Measurements from ENCODE around the gene SRGAP3.

SRGAP3 gene

DNA sequence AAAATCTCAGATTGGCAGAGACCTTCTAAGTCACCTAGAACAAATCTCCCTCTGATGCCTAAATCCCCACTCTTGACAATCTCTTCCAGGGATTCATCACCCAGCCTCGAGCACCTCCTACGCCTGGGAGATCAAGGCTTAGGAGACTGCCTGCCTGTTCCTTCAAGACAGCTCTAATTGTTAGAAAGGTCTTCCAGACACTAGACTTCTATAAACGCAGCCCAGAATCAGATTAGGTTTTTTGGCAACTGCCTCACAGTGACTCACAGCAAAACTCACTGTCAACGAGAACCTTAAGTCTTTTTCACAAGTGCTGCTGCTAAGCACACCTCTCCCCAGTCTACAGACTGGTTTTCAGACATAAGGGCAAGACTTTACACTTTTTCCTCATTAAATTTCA, 23.1 kb downstream of the SRGAP3 start:
- TF ChIP-seq CREB1 (IDR thresholded peaks at IDR 0.05; ENCODE audit: low read depth) (no peak), TEAD4 (IDR thresholded peaks at IDR 0.05) (no peak), TAF1 (IDR thresholded peaks at IDR 0.05; ENCODE audit: low read depth) (no peak), FOXM1 (IDR thresholded peaks at IDR 0.05; ENCODE audit: borderline replicate concordance, low read depth) (no peak), TCF12 (IDR thresholded peaks at IDR 0.05; ENCODE audit: low read depth) (no peak), RAD21 (IDR thresholded peaks at IDR 0.05; ENCODE audit: low read depth) (no peak), ZBTB7A (IDR thresholded peaks at IDR 0.05; ENCODE audit: low read depth) (no peak), EP300 (IDR thresholded peaks at IDR 0.05; ENCODE audit: borderline replicate concordance) (no peak), EGR1 (IDR thresholded peaks at IDR 0.05) (no peak), YY1 (IDR thresholded peaks at IDR 0.05; ENCODE audit: low read depth) (no peak), NFIC (IDR thresholded peaks at IDR 0.05) (no peak), CEBPB (IDR thresholded peaks at IDR 0.05) (no peak)
- TF ChIP-seq, protein P1, sequence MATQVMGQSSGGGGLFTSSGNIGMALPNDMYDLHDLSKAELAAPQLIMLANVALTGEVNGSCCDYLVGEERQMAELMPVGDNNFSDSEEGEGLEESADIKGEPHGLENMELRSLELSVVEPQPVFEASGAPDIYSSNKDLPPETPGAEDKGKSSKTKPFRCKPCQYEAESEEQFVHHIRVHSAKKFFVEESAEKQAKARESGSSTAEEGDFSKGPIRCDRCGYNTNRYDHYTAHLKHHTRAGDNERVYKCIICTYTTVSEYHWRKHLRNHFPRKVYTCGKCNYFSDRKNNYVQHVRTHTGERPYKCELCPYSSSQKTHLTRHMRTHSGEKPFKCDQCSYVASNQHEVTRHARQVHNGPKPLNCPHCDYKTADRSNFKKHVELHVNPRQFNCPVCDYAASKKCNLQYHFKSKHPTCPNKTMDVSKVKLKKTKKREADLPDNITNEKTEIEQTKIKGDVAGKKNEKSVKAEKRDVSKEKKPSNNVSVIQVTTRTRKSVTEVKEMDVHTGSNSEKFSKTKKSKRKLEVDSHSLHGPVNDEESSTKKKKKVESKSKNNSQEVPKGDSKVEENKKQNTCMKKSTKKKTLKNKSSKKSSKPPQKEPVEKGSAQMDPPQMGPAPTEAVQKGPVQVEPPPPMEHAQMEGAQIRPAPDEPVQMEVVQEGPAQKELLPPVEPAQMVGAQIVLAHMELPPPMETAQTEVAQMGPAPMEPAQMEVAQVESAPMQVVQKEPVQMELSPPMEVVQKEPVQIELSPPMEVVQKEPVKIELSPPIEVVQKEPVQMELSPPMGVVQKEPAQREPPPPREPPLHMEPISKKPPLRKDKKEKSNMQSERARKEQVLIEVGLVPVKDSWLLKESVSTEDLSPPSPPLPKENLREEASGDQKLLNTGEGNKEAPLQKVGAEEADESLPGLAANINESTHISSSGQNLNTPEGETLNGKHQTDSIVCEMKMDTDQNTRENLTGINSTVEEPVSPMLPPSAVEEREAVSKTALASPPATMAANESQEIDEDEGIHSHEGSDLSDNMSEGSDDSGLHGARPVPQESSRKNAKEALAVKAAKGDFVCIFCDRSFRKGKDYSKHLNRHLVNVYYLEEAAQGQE (IDR thresholded peaks at IDR 0.05; ENCODE audit: low read depth): no peak
- TF ChIP-seq, protein P2, sequence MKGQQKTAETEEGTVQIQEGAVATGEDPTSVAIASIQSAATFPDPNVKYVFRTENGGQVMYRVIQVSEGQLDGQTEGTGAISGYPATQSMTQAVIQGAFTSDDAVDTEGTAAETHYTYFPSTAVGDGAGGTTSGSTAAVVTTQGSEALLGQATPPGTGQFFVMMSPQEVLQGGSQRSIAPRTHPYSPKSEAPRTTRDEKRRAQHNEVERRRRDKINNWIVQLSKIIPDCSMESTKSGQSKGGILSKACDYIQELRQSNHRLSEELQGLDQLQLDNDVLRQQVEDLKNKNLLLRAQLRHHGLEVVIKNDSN (IDR thresholded peaks at IDR 0.05): no peak
- TF ChIP-seq, protein P3, sequence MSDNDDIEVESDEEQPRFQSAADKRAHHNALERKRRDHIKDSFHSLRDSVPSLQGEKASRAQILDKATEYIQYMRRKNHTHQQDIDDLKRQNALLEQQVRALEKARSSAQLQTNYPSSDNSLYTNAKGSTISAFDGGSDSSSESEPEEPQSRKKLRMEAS (IDR thresholded peaks at IDR 0.05): no peak

DNA sequence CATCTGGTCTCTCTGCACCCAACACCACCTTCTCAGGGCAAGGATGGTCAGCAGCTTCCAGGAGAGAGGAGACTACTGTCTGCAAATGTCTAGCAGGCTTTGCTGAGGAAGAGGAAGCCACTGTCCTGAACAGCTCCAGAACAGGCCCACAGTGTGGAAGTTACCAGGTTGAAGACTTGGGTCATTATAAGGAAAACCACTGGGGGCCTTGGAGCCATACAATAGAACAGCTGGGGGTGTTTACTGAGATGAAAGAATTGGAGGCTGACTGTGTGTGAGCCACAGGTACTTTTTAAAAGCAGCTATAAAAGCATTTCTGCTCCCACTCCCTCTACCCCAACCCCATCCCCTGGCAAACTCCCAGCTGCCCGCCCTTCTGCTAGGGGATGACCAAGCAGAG, 24.2 kb downstream of the SRGAP3 start:
- TF ChIP-seq NFIC (IDR thresholded peaks at IDR 0.05) (no peak), CEBPB (IDR thresholded peaks at IDR 0.05) (no peak), ZBTB7A (IDR thresholded peaks at IDR 0.05; ENCODE audit: low read depth) (no peak), EGR1 (IDR thresholded peaks at IDR 0.05) (no peak), RAD21 (IDR thresholded peaks at IDR 0.05; ENCODE audit: low read depth) (no peak), TCF12 (IDR thresholded peaks at IDR 0.05; ENCODE audit: low read depth) (no peak), TAF1 (IDR thresholded peaks at IDR 0.05; ENCODE audit: low read depth) (no peak)
- TF ChIP-seq, protein P2 (IDR thresholded peaks at IDR 0.05): no peak

DNA sequence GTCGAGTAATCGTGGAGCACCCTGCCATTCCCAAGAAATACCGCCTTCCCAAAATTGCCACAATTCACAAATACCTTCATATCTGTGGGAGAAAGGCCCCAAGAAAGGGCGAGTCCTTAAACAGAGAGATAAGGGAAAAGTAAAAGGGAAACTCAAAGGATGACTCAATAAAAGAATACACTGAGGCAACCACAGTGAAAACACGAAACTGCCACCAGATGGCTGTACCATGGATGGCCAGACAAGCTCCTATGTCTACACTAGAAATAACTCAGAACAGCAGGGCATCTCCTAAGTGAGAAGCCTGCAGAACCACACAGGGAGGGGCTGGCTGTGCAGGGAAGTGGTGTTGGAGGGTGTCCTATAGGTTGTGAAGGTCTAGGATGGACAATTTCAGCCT, 25.0 kb downstream of the SRGAP3 start:
- TF ChIP-seq, protein P1 (IDR thresholded peaks at IDR 0.05; ENCODE audit: low read depth): no peak
- TF ChIP-seq, protein P3 (IDR thresholded peaks at IDR 0.05): no peak
- TF ChIP-seq NFIC (IDR thresholded peaks at IDR 0.05): no peak
- no peak for TF ChIP-seq EP300 (IDR thresholded peaks at IDR 0.05; ENCODE audit: borderline replicate concordance)
- no peak for TF ChIP-seq CEBPB (IDR thresholded peaks at IDR 0.05)
- TF ChIP-seq YY1 (IDR thresholded peaks at IDR 0.05; ENCODE audit: low read depth): no peak

DNA sequence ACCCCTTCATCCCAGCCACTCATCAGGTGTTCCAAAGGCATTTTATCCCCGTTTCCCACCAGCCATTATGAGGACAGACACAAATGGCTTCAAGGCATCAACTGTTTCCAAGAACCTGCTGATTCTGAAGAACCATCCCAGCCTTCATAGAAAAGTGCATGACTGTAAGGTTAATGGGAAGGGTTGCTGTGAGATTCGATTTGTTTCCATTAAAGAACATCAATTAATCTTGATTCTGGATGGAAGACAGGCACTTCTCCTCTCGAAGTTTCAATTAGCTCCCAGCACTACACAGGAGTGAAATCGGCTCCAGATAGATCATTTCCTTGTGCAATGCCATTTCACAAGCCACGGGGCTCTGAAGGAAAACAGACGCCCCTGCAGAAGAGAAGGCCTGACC, 25.8 kb downstream of the SRGAP3 start:
- TF ChIP-seq, protein P1 (IDR thresholded peaks at IDR 0.05; ENCODE audit: low read depth): no peak
- TF ChIP-seq TEAD4 (IDR thresholded peaks at IDR 0.05) (no peak), EP300 (IDR thresholded peaks at IDR 0.05; ENCODE audit: borderline replicate concordance) (no peak), TCF12 (IDR thresholded peaks at IDR 0.05; ENCODE audit: low read depth) (no peak), FOXM1 (IDR thresholded peaks at IDR 0.05; ENCODE audit: borderline replicate concordance, low read depth) (no peak), RAD21 (IDR thresholded peaks at IDR 0.05; ENCODE audit: low read depth) (no peak), EGR1 (IDR thresholded peaks at IDR 0.05) (no peak), TAF1 (IDR thresholded peaks at IDR 0.05; ENCODE audit: low read depth) (no peak), CREB1 (IDR thresholded peaks at IDR 0.05; ENCODE audit: low read depth) (no peak), NFIC (IDR thresholded peaks at IDR 0.05) (no peak), YY1 (IDR thresholded peaks at IDR 0.05; ENCODE audit: low read depth) (no peak), ZBTB7A (IDR thresholded peaks at IDR 0.05; ENCODE audit: low read depth) (no peak), CEBPB (IDR thresholded peaks at IDR 0.05) (no peak)
- TF ChIP-seq, protein P2 (IDR thresholded peaks at IDR 0.05): no peak
